SU-DHL-6 (cell line): ENCODE data around the gene LDB2.

Source experiments
- CTCF ChIP-seq: fragments of 200-600 bp; sonication (generic); IDR thresholded peaks from one replicate; pipeline ENCODE4 v1.5.1; 2017; ENCODE audit warnings: antibody characterized with exemption, mild to moderate bottlenecking, low read length, moderate library complexity; ENCODE audit not compliant: insufficient read depth, poor library complexity, severe bottlenecking
- EZH2phosphoT487 ChIP-seq: fragments of 200-600 bp; sonication (generic), shearing (Covaris generic); conservative IDR thresholded peaks from 2 replicates; pipeline ENCODE4 v1.6.1; 2018; ENCODE audit warnings: mild to moderate bottlenecking, antibody characterized with exemption, low read length, moderate library complexity, mixed read lengths

DNA sequence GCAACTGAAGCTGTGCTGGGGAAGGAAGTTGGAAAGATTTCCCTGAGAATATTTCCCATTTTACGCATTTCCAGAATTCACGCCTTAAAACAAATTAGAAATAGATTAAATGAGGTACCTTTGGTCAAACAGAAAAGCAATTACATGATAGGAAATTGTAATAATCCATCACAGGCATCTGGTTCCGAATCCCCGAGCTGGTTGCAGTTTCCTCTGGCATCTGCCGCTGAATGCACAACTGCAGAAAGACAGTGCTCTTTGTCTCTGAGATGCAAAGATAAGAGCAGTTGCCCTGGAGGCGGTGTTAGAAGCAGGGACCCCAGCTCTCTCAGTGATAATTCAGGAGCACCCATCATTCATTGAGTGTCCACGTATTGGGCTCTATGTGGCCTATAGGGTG lies 224.4 kb downstream of the LDB2 start:
- TF ChIP-seq CTCF = no peak
- no peak for TF ChIP-seq EZH2phosphoT487
